ENCODE data around the gene NR1H3. TPM values are rescaled to one million over a fixed set of nuclear protein-coding genes. Genes with fewer than 3 reads are reported as not detected.
A peak's percentile ranks its signal among the peaks of the same experiment; 100 is the strongest.

The NR1H3 gene
- total RNA-seq, 1 donor from 2014 or later = 44.1 TPM

DNA sequence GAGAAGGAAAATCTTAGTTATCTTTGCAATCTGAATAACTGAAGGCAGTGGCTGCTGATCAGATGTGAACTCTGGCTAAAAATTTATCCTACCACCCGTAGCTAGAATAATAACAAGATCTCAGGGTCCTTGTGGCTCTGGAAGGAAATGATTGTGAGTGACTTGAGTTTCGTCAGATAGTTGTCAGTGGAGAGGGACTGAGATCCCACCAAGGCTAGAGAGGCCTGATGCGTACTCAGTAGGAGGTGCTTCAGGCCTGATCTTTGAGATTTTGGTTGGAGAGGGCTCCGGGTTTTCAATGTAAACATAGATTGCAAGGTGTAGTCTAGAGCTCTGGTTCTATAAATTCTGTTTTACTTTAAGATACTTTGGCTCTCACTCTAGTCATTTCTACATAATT lies 13.5 kb downstream of the NR1H3 start:
- peak overlapping the region; percentile 94 for H3K27ac ChIP-seq
- peak overlapping the region; percentile 80 for H3K4me3 ChIP-seq
- intact Hi-C loops (cut with DNase I) = loop anchor here (10.0 kb wide), 1 partner anchor 83 kb away; the partner anchor contains the start of gene MYBPC3
- no peaks in the 10 kb centered on the region for H3K27me3 ChIP-seq
- peaks cover 26% of the 10 kb centered on the region for H3K36me3 ChIP-seq
- ATAC-seq (no peak), DNase-seq (no peak)
- TF ChIP-seq, protein P1, sequence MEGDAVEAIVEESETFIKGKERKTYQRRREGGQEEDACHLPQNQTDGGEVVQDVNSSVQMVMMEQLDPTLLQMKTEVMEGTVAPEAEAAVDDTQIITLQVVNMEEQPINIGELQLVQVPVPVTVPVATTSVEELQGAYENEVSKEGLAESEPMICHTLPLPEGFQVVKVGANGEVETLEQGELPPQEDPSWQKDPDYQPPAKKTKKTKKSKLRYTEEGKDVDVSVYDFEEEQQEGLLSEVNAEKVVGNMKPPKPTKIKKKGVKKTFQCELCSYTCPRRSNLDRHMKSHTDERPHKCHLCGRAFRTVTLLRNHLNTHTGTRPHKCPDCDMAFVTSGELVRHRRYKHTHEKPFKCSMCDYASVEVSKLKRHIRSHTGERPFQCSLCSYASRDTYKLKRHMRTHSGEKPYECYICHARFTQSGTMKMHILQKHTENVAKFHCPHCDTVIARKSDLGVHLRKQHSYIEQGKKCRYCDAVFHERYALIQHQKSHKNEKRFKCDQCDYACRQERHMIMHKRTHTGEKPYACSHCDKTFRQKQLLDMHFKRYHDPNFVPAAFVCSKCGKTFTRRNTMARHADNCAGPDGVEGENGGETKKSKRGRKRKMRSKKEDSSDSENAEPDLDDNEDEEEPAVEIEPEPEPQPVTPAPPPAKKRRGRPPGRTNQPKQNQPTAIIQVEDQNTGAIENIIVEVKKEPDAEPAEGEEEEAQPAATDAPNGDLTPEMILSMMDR (IDR thresholded peaks at IDR 0.05) = no peak
- H3K9me3 ChIP-seq = no peaks in the 10 kb centered on the region
- peaks cover 35% of the 10 kb centered on the region for H3K4me1 ChIP-seq

DNA sequence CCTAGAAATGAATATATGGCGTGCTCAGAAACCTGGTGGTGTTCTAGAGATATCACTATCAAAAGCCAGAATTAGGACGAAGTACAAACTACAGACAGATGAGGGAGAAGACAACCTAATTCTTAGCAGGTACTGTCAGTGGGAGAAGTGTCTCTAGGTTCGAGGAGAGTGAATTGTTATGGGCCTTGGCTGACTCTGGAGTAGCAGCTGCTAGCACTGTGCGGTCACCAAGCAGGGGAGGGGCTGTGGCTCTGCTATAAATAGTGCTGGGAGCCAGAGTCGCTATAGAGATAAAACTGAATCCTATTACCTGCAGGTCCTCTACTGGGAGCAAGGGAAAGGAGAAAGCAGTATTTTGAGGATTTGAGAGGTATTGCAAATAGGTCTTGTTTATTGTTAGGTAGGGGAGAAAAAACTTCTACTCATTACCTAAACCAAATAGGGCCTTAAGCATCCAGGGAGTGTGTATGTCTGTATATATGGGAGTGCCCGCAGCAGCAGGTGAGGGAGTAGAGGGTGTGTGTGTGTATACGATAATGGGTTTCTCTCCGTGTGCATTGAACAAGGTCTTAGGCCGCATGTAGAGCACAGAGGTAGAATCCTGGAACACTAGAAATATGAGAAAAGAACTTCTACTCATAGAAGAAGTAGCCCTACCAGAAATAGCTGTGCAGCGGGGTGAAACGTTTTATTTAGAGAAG lies 14.3 kb downstream of the NR1H3 start:
- no peak for DNase-seq
- TF ChIP-seq, protein P1 (IDR thresholded peaks at IDR 0.05) = no peak
- Histone ChIP-seq H3K36me3 (peaks cover 34% of the 10 kb centered on the region), H3K9me3 (no peaks in the 10 kb centered on the region), H3K27me3 (no peaks in the 10 kb centered on the region), H3K27ac (no peak overlapping the region), H3K4me1 (peaks cover 35% of the 10 kb centered on the region), H3K4me3 (peak overlapping the region; percentile 80)
- no peak for ATAC-seq
- intact Hi-C loops (cut with DNase I) = loop anchor here (10.0 kb wide), 1 partner anchor 83 kb away; the partner anchor contains the start of gene MYBPC3

DNA sequence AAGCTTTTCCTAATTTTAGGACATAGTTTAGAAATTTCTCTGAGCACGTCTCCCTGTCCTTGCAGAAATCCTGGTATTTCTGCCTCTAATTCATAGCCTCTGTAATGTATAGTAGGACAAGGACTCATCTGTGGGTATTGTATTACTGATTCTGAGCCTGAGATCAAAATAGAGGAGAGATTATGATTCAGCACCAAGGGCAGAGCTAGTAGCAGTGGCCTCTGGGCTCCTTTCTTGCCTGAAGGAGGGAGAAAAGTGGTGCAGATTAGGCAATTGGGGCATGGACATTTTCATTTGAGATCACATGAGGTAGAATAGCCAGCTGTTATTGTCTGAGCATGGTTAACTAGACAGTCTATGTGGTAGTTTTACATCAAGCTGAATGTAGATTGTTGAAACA lies 14.9 kb downstream of the NR1H3 start:
- DNase-seq = no peak
- Histone ChIP-seq H3K27me3 (no peaks in the 10 kb centered on the region), H3K27ac (no peak overlapping the region), H3K4me1 (peaks cover 35% of the 10 kb centered on the region), H3K36me3 (peaks cover 40% of the 10 kb centered on the region), H3K4me3 (no peak overlapping the region), H3K9me3 (no peaks in the 10 kb centered on the region)
- ATAC-seq = no peak
- intact Hi-C loops (cut with DNase I) = loop anchor here (10.0 kb wide), 1 partner anchor 82 kb away; the partner anchor contains the start of gene MYBPC3
- TF ChIP-seq, protein P1 (IDR thresholded peaks at IDR 0.05) = no peak

DNA sequence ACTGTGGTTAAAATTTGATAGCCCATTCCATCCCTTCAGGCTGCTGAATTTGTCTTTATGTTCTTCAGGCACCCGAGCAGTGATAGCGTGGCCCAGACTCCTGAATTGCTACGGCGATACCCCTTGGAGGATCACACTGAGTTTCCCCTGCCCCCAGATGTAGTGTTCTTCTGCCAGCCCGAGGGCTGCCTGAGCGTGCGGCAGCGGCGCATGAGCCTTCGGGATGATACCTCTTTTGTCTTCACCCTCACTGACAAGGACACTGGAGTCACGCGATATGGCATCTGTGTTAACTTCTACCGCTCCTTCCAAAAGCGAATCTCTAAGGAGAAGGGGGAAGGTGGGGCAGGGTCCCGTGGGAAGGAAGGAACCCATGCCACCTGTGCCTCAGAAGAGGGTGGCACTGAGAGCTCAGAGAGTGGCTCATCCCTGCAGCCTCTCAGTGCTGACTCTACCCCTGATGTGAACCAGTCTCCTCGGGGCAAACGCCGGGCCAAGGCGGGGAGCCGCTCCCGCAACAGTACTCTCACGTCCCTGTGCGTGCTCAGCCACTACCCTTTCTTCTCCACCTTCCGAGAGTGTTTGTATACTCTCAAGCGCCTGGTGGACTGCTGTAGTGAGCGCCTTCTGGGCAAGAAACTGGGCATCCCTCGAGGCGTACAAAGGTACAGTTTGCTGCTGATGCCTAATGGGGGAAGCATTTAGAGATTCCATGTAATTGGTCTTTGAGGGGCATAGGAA lies 16.9 kb downstream of the NR1H3 start:
- intact Hi-C loops (cut with DNase I) = loop anchor here (10.0 kb wide), 1 partner anchor 80 kb away; the partner anchor contains the start of gene MYBPC3
- no peaks in the 10 kb centered on the region for H3K27me3 ChIP-seq
- TF ChIP-seq, protein P1 (IDR thresholded peaks at IDR 0.05) = no peak
- peaks cover 22% of the 10 kb centered on the region for H3K4me1 ChIP-seq
- ATAC-seq (no peak), DNase-seq (no peak)
- no peak overlapping the region for H3K27ac ChIP-seq
- H3K4me3 ChIP-seq = no peak overlapping the region
- no peaks in the 10 kb centered on the region for H3K9me3 ChIP-seq
- peaks cover 59% of the 10 kb centered on the region for H3K36me3 ChIP-seq

DNA sequence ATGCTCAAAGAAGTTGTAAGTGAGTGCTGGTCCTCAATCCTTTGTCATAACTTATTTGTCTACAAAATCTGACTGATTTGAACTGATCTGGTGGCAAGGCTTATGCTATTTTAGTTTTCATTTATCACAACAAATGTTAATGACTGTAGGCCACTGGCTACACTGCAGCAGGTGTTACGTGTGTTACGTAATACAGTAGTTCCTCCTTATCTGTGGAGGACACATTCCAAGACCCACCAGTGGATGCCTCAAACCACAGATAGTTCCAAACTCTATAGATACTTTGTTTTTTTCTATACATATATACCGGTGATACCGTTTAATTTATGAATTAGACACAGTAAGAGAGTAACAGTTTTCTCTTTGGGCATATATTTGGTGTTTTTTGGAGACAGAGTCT lies 19.1 kb downstream of the NR1H3 start:
- ATAC-seq (no peak), DNase-seq (no peak)
- TF ChIP-seq, protein P1 (IDR thresholded peaks at IDR 0.05) = no peak
- no peaks in the 10 kb centered on the region for H3K9me3 ChIP-seq
- no peak overlapping the region for H3K27ac ChIP-seq
- H3K36me3 ChIP-seq = peaks cover 82% of the 10 kb centered on the region
- peaks cover 10% of the 10 kb centered on the region for H3K4me1 ChIP-seq
- no peak overlapping the region for H3K4me3 ChIP-seq
- no peaks in the 10 kb centered on the region for H3K27me3 ChIP-seq
- intact Hi-C loops (cut with DNase I) = loop anchor here (10.0 kb wide), 1 partner anchor 78 kb away; the partner anchor contains the start of gene MYBPC3

Measured in upper lobe of right lung (tissue), 1 donor.